Thoracic aorta (tissue), 2 donors: Measurements from ENCODE around the gene WDR1. TPM values are rescaled to one million over a fixed set of nuclear protein-coding genes. Genes with fewer than 3 reads are reported as not detected.

Source experiments
- ATAC-seq: fragments of 150-250 bp; one replicate; pipeline ENCODE4 v1.8.0; 2017; ENCODE audit warnings: low read depth; ENCODE audit not compliant: insufficient number of reproducible peaks, low FRiP score
- DNase-seq: peaks from one replicate; pipeline ENCODE4 v3.0.0-alpha.2; 2020; ENCODE audit warnings: low spot score
- H3K27ac ChIP-seq, 2 donors: fragments of 200-600 bp; sonication (generic); 1 replicate in 1 of 2; 2 replicates in 1 of 2; pipeline ENCODE4 v1.5.1; 2016; ENCODE audit warnings: mild to moderate bottlenecking in 2 of 2, moderate library complexity in 2 of 2
- H3K27me3 ChIP-seq: fragments of 200-600 bp; sonication (generic); replicated peaks from 2 replicates; pipeline ENCODE4 v1.6.0; 2016; ENCODE audit warnings: mild to moderate bottlenecking; ENCODE audit not compliant: insufficient read depth
- H3K36me3 ChIP-seq: fragments of 200-600 bp; sonication (generic); one replicate; pipeline ENCODE4 v1.5.1; 2016
- H3K4me1 ChIP-seq, 2 donors: fragments of 200-600 bp; sonication (generic); 1 replicate in 1 of 2; 2 replicates in 1 of 2; pipeline versions ENCODE4 v1.5.1 to v1.6.0; 2016; ENCODE audit warnings: low read depth in 2 of 2, mild to moderate bottlenecking in 1 of 2; ENCODE audit not compliant: control insufficient read depth in 1 of 2
- H3K4me3 ChIP-seq: fragments of 200-600 bp; sonication (generic); 2 replicates; pipeline ENCODE4 v1.5.1; 2016; ENCODE audit warnings: mild to moderate bottlenecking
- H3K9me3 ChIP-seq: fragments of 200-600 bp; sonication (generic); 2 replicates; pipeline ENCODE4 v1.5.1; 2016
- CTCF ChIP-seq: fragments of 200-600 bp; sonication (generic); IDR thresholded peaks from one replicate; pipeline ENCODE4 v1.5.1; 2019; ENCODE audit warnings: antibody characterized with exemption
- total RNA-seq, 2 donors: library from RNA; depleted of rRNA; stranded (reverse); fragments of >200 nt; gene quantifications; one replicate each; pipeline versions ENCODE4 v1.1.0 to v1.2.3, GENCODE V29; 2016

WDR1 gene
- total RNA-seq, 2 donors from 2014 or later = 263 to 408 TPM

- Histone ChIP-seq H3K4me1 (no peaks in the 10 kb centered on the region), H3K9me3 (no peaks in the 10 kb centered on the region), H3K4me3 (no peak overlapping the region), H3K27me3 (no peaks in the 10 kb centered on the region), H3K36me3 (no peaks in the 10 kb centered on the region), H3K27ac (no peak overlapping the region)
- no peak for TF ChIP-seq CTCF
- no peak for ATAC-seq
- no peak for DNase-seq
Measured at GRCh38 chr4:10144479-10144878, 27.9 kb upstream of the WDR1 start.

- no peak overlapping the region for H3K4me3 ChIP-seq
- DNase-seq (no peak), ATAC-seq (no peak)
- no peaks in the 10 kb centered on the region for H3K9me3 ChIP-seq
- H3K27me3 ChIP-seq = no peaks in the 10 kb centered on the region
- H3K27ac ChIP-seq = no peak overlapping the region
- no peaks in the 10 kb centered on the region for H3K36me3 ChIP-seq
- no peak for TF ChIP-seq CTCF
- no peaks in the 10 kb centered on the region for H3K4me1 ChIP-seq
Measured at GRCh38 chr4:10143171-10143570, 26.6 kb upstream of the WDR1 start.

GRCh38 chr4:10140866-10141759 lies 24.5 kb upstream of the WDR1 start:
- Histone ChIP-seq H3K9me3 (no peaks in the 10 kb centered on the region), H3K27me3 (no peaks in the 10 kb centered on the region), H3K36me3 (no peaks in the 10 kb centered on the region), H3K4me1 (no peaks in the 10 kb centered on the region), H3K27ac (no peak overlapping the region), H3K4me3 (no peak overlapping the region)
- no peak for ATAC-seq
- no peak for DNase-seq
- no peak for TF ChIP-seq CTCF

GRCh38 chr4:10139518-10139917 lies 22.9 kb upstream of the WDR1 start:
- ATAC-seq = no peak
- DNase-seq = no peak
- H3K9me3 ChIP-seq = no peaks in the 10 kb centered on the region
- H3K27ac ChIP-seq = no peak overlapping the region
- H3K4me3 ChIP-seq = no peak overlapping the region
- H3K4me1 ChIP-seq = no peaks in the 10 kb centered on the region
- no peaks in the 10 kb centered on the region for H3K27me3 ChIP-seq
- H3K36me3 ChIP-seq = no peaks in the 10 kb centered on the region
- TF ChIP-seq CTCF = no peak

GRCh38 chr4:10135260-10135659 lies 18.7 kb upstream of the WDR1 start:
- Histone ChIP-seq H3K9me3 (no peaks in the 10 kb centered on the region), H3K4me1 (peaks cover 0 to 9% of the 10 kb centered on the region in 2 donors), H3K4me3 (no peak overlapping the region), H3K27ac (no peak overlapping the region), H3K27me3 (no peaks in the 10 kb centered on the region), H3K36me3 (no peaks in the 10 kb centered on the region)
- DNase-seq (no peak), ATAC-seq (no peak)
- TF ChIP-seq CTCF = no peak
